ENCODE results near the gene TSPO2.
A peak's percentile ranks its signal among the peaks of the same experiment; 100 is the strongest.

The TSPO2 gene

GRCh38 chr6:41027799-41028560 is 14.3 kb upstream of the TSPO2 start:
- DNase-seq (ENCODE audit: low spot score), result peak; percentile 56

GRCh38 chr6:41028561-41029412 is 13.5 kb upstream of the TSPO2 start:
- no peak for DNase-seq (ENCODE audit: low spot score)

GRCh38 chr6:41032830-41033229 is 9.4 kb upstream of the TSPO2 start:
- no peak for DNase-seq (ENCODE audit: low spot score)

- DNase-seq (ENCODE audit: low spot score), result no peak
These were observed 8.5 kb upstream of the TSPO2 start for GRCh38 chr6:41033776-41034175.

- DNase-seq (ENCODE audit: low spot score), result no peak
These were observed 6.1 kb upstream of the TSPO2 start for GRCh38 chr6:41036186-41036585.

- no peak for DNase-seq (ENCODE audit: low spot score)
These were observed 5.7 kb upstream of the TSPO2 start for GRCh38 chr6:41036601-41037000.

GRCh38 chr6:41037107-41037900 is 5.0 kb upstream of the TSPO2 start:
- no peak for DNase-seq (ENCODE audit: low spot score)

GRCh38 chr6:41038205-41038604 is 4.1 kb upstream of the TSPO2 start:
- no peak for DNase-seq (ENCODE audit: low spot score)

GRCh38 chr6:41039060-41039998 is 2.9 kb upstream of the TSPO2 start, which contains the start of gene UNC5CL:
UNC5CL (minus strand) TSS chr6:41039221; CDS start chr6:41035074, 4,147 bp downstream.
- DNase-seq (ENCODE audit: low spot score), result no peak

- DNase-seq (ENCODE audit: low spot score), result no peak
These were observed 1.9 kb upstream of the TSPO2 start for GRCh38 chr6:41040101-41040939.

- DNase-seq (ENCODE audit: low spot score), result no peak
These were observed 1.2 kb upstream of the TSPO2 start for GRCh38 chr6:41040940-41041536.

- no peak for DNase-seq (ENCODE audit: low spot score)
These were observed 884 bp downstream of the TSPO2 start for GRCh38 chr6:41043151-41043550.

GRCh38 chr6:41045664-41046063 is 3.4 kb downstream of the TSPO2 start:
- no peak for DNase-seq (ENCODE audit: low spot score)

- DNase-seq (ENCODE audit: low spot score), result no peak
These were observed 3.8 kb downstream of the TSPO2 start for GRCh38 chr6:41046084-41046483.

GRCh38 chr6:41047306-41047705 is 5.0 kb downstream of the TSPO2 start:
- DNase-seq (ENCODE audit: low spot score), result no peak

GRCh38 chr6:41047745-41048732 is 5.8 kb downstream of the TSPO2 start:
- no peak for DNase-seq (ENCODE audit: low spot score)

- no peak for DNase-seq (ENCODE audit: low spot score)
These were observed 7.3 kb downstream of the TSPO2 start for GRCh38 chr6:41049521-41049920.

GRCh38 chr6:41049955-41050354 is 7.7 kb downstream of the TSPO2 start:
- DNase-seq (ENCODE audit: low spot score), result no peak

- DNase-seq (ENCODE audit: low spot score), result no peak
These were observed 8.3 kb downstream of the TSPO2 start for GRCh38 chr6:41050536-41050935.

Measured in pons (tissue), 1 donor.